SK-N-SH (cell line): ENCODE results near the gene ITM2B. TPM values are rescaled to one million over a fixed set of nuclear protein-coding genes. Genes with fewer than 3 reads are reported as not detected.

Source experiments
- CTCF ChIA-PET: fragments of 300-600, 350-600 bp; formaldehyde crosslinking; extraction: SDS; loops from one replicate; lab custom pipeline; 2021; lab: Yijun Ruan, JAX
- POLR2A ChIA-PET: fragments of 350-600 bp; sonication (Branson Sonifier 250); formaldehyde crosslinking; extraction: SDS; loops from one replicate; lab custom pipeline; 2020; ENCODE audit warnings: antibody characterized with exemption, inconsistent platforms; lab: Yijun Ruan, JAX
- DNase-seq: peaks from one replicate; pipeline ENCODE4 v3.0.0; 2012
- H2AFZ ChIP-seq: fragments of 200-600 bp; sonication (generic); 2 replicates; pipeline ENCODE4 v1.8.1; 2016; ENCODE audit warnings: antibody characterized with exemption, mild to moderate bottlenecking, low read depth
- H3F3A ChIP-seq: fragments of 200-600 bp; sonication (generic); replicated peaks from 2 replicates; pipeline ENCODE3; 2016; ENCODE audit warnings: antibody characterized with exemption, mild to moderate bottlenecking; ENCODE audit not compliant: insufficient read depth
- H3K27ac ChIP-seq, 2 experiments: fragments of 200-500 bp in 1 of 2; fragments of 200-600 bp in 1 of 2; sonication (Bioruptor generic) in 1 of 2; sonication (generic), shearing (Covaris generic) in 1 of 2; 2 replicates each; pipeline versions ENCODE4 v1.5.1 to v1.6.1; 2014 to 2016; ENCODE audit warnings: low read depth in 2 of 2, inconsistent platforms in 1 of 2, low read length in 1 of 2, mild to moderate bottlenecking in 1 of 2, mixed read lengths in 1 of 2
- H3K27me3 ChIP-seq: fragments of 200-600 bp; sonication (generic), shearing (Covaris generic); 2 replicates; pipeline ENCODE4 v1.6.1; 2016; ENCODE audit warnings: mixed run types; ENCODE audit not compliant: insufficient read depth
- H3K36me3 ChIP-seq, 2 experiments: fragments of 200-500 bp in 1 of 2; fragments of 200-600 bp in 1 of 2; sonication (Bioruptor generic) in 1 of 2; sonication (generic) in 1 of 2; replicated peaks in 1 of 2; 2 replicates each; pipeline versions ENCODE3 to v1.5.1; 2014 to 2016; ENCODE audit warnings: low read length in 1 of 2, mild to moderate bottlenecking in 1 of 2; ENCODE audit not compliant: insufficient read depth in 2 of 2, control insufficient read depth in 1 of 2
- H3K4me1 ChIP-seq, 2 experiments: fragments of 200-500 bp in 1 of 2; fragments of 200-600 bp in 1 of 2; sonication (Bioruptor generic) in 1 of 2; sonication (generic), shearing (Covaris generic) in 1 of 2; 2 replicates each; pipeline versions ENCODE4 v1.5.1 to v1.6.1; 2014 to 2016; ENCODE audit warnings: low read depth in 1 of 2, low read length in 1 of 2, mixed run types in 1 of 2; ENCODE audit not compliant: insufficient read depth in 2 of 2, control insufficient read depth in 1 of 2
- H3K4me2 ChIP-seq: fragments of 200-600 bp; sonication (generic), shearing (Covaris generic); 2 replicates; pipeline ENCODE4 v1.6.1; 2017; ENCODE audit warnings: mixed run types
- H3K4me3 ChIP-seq, 2 experiments: fragments of 200-500 bp in 1 of 2; fragments of 200-600 bp in 1 of 2; sonication (Bioruptor generic) in 1 of 2; sonication (generic), shearing (Covaris generic) in 1 of 2; 2 replicates each; pipeline versions ENCODE4 v1.5.1 to v1.8.1; 2014 to 2016; ENCODE audit warnings: low read depth in 2 of 2, inconsistent platforms in 1 of 2, low read length in 1 of 2, mild to moderate bottlenecking in 1 of 2, mixed read lengths in 1 of 2, moderate library complexity in 1 of 2
- H3K79me2 ChIP-seq: fragments of 200-600 bp; sonication (generic); 2 replicates; pipeline ENCODE4 v1.8.1; 2017; ENCODE audit warnings: mild to moderate bottlenecking; ENCODE audit not compliant: insufficient read depth
- H3K9ac ChIP-seq: fragments of 200-600 bp; sonication (generic); 2 replicates; pipeline ENCODE4 v1.6.1; 2017; ENCODE audit warnings: mixed run types
- H3K9me2 ChIP-seq: fragments of 200-600 bp; sonication (generic); 2 replicates; pipeline ENCODE4 v1.6.1; 2017; ENCODE audit warnings: mixed run types
- H3K9me3 ChIP-seq: fragments of 200-600 bp; sonication (generic); 2 replicates; pipeline ENCODE4 v1.6.1; 2017; ENCODE audit warnings: mixed run types, mild to moderate bottlenecking, moderate library complexity
- H4K20me1 ChIP-seq: fragments of 200-600 bp; sonication (generic); 2 replicates; pipeline ENCODE4 v1.6.1; 2017; ENCODE audit warnings: mild to moderate bottlenecking, mixed run types; ENCODE audit not compliant: insufficient read depth
- CHD2 ChIP-seq: fragments of 150-350 bp; IDR thresholded peaks from 2 replicates; pipeline ENCODE4 v1.6.1; 2018; ENCODE audit warnings: low read length; ENCODE audit not compliant: partially characterized antibody
- EP300 ChIP-seq, 2 experiments: IDR thresholded peaks; 2 replicates each; pipeline versions ENCODE4 v1.4.0 to v1.6.1; 2012; ENCODE audit warnings: borderline replicate concordance in 1 of 2, low read depth in 1 of 2, low read length in 1 of 2
- EZH2phosphoT487 ChIP-seq: fragments of 200-600 bp; sonication (generic); IDR thresholded peaks from 2 replicates; pipeline ENCODE4 v1.6.1; 2017; ENCODE audit warnings: low read depth, mixed run types, mild to moderate bottlenecking, antibody characterized with exemption, moderate library complexity, borderline replicate concordance
- RAD21 ChIP-seq: IDR thresholded peaks from 2 replicates; pipeline ENCODE4 v1.6.1; 2012; ENCODE audit warnings: mild to moderate bottlenecking, low read length
- SMC3 ChIP-seq: IDR thresholded peaks from 2 replicates; pipeline ENCODE4 v1.6.1; 2012; ENCODE audit warnings: low read depth, low read length, improper control_type of control experiment
- TCF12 ChIP-seq: IDR thresholded peaks from 2 replicates; pipeline ENCODE4 v1.4.0; 2012
- TEAD4 ChIP-seq: IDR thresholded peaks from 2 replicates; pipeline ENCODE4 v1.4.0; 2012; ENCODE audit warnings: mild to moderate bottlenecking, borderline replicate concordance; ENCODE audit not compliant: insufficient read depth
- YY1 ChIP-seq: IDR thresholded peaks from 2 replicates; pipeline ENCODE4 v1.4.0; 2012; ENCODE audit warnings: low read depth, mild to moderate bottlenecking
- WGBS: methylation state at CpG from one replicate; pipeline ENCODE4 v1.1.6; 2017; ENCODE audit warnings: low lambda C conversion rate; 5-methylcytosine and 5-hydroxymethylcytosine counted together
- polyA plus RNA-seq, 3 experiments: library from polyadenylated mRNA; depleted of rRNA; stranded (reverse); fragments of >200 nt; gene quantifications; 2 replicates each; pipeline ENCODE4 v1.2.3, GENCODE V29; 2012
- TF ChIP-seq, protein P1 (sequence below): IDR thresholded peaks from 2 replicates; pipeline ENCODE4 v1.4.0; 2012; ENCODE audit warnings: low read depth, borderline replicate concordance
- TF ChIP-seq, protein P2 (sequence below): IDR thresholded peaks from 2 replicates; pipeline ENCODE4 v1.6.1; 2012; ENCODE audit warnings: mild to moderate bottlenecking, low read depth, low read length, moderate library complexity

ITM2B gene
- polyA plus RNA-seq, 1 of the 3 experiments (the other 2 are of a cell fraction): 184 TPM

DNA sequence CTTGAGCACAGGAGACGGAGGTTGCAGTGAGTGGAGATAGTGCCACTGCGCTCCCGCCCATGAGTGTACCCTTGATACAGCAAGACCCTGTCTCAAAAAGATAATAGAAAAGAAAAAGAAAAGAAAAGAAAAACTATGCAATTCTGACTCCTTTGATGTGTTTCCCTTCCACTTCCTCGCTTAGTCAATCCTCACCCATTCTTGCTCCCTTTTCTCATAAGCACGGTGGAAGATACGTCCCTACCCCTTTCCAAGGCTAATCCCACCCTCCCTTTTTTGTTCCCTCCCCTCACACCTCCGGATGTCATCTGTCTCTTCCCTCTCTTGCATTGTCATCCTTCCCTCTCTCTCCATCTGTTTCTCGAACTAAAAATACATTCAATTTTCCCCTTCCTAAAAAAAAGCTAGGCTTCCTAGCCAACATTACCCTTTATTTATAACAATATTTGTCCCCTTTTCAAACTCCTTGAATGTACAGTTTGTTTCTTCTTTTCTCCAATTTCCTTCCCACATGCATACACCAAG, 40.5 kb upstream of the ITM2B start:
- H3K36me3 ChIP-seq: no peaks in the 10 kb centered on the region
- H3K4me1 ChIP-seq: no peaks in the 10 kb centered on the region
- WGBS: 73% methylated on average over 8 of the region's 8 CpGs
- H3K79me2 ChIP-seq: no peaks in the 10 kb centered on the region
- H3K9ac ChIP-seq: no peak overlapping the region
- no peaks in the 10 kb centered on the region for H3K9me2 ChIP-seq
- H3K27ac ChIP-seq: no peak overlapping the region
- H2AFZ ChIP-seq: no peak overlapping the region
- ChIA-PET POLR2A (no interaction called here), CTCF (interaction anchor here (1.0 kb wide), 1 partner anchor 252 kb away, joined by 3 read pairs; no protein-coding TSS in a partner anchor)
- no peak for DNase-seq
- H3K9me3 ChIP-seq: no peaks in the 10 kb centered on the region
- H3K4me3 ChIP-seq: no peak overlapping the region
- H3K27me3 ChIP-seq: no peaks in the 10 kb centered on the region
- no peak overlapping the region for H3K4me2 ChIP-seq
- TF ChIP-seq, protein P1, sequence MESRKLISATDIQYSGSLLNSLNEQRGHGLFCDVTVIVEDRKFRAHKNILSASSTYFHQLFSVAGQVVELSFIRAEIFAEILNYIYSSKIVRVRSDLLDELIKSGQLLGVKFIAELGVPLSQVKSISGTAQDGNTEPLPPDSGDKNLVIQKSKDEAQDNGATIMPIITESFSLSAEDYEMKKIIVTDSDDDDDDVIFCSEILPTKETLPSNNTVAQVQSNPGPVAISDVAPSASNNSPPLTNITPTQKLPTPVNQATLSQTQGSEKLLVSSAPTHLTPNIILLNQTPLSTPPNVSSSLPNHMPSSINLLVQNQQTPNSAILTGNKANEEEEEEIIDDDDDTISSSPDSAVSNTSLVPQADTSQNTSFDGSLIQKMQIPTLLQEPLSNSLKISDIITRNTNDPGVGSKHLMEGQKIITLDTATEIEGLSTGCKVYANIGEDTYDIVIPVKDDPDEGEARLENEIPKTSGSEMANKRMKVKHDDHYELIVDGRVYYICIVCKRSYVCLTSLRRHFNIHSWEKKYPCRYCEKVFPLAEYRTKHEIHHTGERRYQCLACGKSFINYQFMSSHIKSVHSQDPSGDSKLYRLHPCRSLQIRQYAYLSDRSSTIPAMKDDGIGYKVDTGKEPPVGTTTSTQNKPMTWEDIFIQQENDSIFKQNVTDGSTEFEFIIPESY: no peak
- no peak for TF ChIP-seq RAD21
- no peak for TF ChIP-seq SMC3
- TF ChIP-seq TCF12: no peak
- TF ChIP-seq CHD2: no peak
- no peak for TF ChIP-seq YY1
- TF ChIP-seq EP300 (IDR thresholded peaks at IDR 0.05; ENCODE audit: borderline replicate concordance in 1 of 2, low read depth in 1 of 2, low read length in 1 of 2): no peak
- H4K20me1 ChIP-seq: no peaks in the 10 kb centered on the region
- no peaks in the 10 kb centered on the region for H3F3A ChIP-seq

DNA sequence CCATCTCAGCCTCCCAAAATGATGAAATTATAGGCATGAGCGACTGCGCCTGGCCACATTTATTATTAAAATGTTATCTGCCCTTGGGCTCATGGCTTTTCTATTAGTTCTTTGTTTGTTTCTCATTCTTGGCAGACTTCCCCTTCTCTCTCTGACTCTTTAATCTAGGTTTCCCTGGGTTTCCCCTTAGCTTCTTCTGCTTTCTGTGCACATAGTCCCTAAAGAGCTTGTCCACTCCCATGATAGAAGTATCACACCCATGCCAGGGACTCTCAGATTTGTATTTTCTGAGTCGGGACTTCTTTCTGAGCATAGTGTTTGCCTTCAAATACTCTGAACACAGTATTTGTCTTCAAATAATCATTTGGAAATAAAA, 38.6 kb upstream of the ITM2B start:
- Histone ChIP-seq H3K27me3 (no peaks in the 10 kb centered on the region), H3K4me2 (no peak overlapping the region), H3K4me1 (no peaks in the 10 kb centered on the region), H3K9me3 (no peaks in the 10 kb centered on the region), H3K36me3 (no peaks in the 10 kb centered on the region), H2AFZ (no peak overlapping the region), H3K79me2 (no peaks in the 10 kb centered on the region), H3K9ac (no peak overlapping the region), H3K4me3 (no peak overlapping the region), H3K9me2 (no peaks in the 10 kb centered on the region), H4K20me1 (no peaks in the 10 kb centered on the region), H3F3A (no peaks in the 10 kb centered on the region), H3K27ac (no peak overlapping the region)
- DNase-seq: no peak
- ChIA-PET POLR2A (no interaction called here), CTCF (interaction anchor here (0.7 kb wide), 1 partner anchor 100 kb away, joined by 3 read pairs; the partner anchor contains the start of gene MED4)
- no peak for TF ChIP-seq TEAD4
- no peak for TF ChIP-seq YY1
- TF ChIP-seq, protein P2, sequence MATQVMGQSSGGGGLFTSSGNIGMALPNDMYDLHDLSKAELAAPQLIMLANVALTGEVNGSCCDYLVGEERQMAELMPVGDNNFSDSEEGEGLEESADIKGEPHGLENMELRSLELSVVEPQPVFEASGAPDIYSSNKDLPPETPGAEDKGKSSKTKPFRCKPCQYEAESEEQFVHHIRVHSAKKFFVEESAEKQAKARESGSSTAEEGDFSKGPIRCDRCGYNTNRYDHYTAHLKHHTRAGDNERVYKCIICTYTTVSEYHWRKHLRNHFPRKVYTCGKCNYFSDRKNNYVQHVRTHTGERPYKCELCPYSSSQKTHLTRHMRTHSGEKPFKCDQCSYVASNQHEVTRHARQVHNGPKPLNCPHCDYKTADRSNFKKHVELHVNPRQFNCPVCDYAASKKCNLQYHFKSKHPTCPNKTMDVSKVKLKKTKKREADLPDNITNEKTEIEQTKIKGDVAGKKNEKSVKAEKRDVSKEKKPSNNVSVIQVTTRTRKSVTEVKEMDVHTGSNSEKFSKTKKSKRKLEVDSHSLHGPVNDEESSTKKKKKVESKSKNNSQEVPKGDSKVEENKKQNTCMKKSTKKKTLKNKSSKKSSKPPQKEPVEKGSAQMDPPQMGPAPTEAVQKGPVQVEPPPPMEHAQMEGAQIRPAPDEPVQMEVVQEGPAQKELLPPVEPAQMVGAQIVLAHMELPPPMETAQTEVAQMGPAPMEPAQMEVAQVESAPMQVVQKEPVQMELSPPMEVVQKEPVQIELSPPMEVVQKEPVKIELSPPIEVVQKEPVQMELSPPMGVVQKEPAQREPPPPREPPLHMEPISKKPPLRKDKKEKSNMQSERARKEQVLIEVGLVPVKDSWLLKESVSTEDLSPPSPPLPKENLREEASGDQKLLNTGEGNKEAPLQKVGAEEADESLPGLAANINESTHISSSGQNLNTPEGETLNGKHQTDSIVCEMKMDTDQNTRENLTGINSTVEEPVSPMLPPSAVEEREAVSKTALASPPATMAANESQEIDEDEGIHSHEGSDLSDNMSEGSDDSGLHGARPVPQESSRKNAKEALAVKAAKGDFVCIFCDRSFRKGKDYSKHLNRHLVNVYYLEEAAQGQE: no peak
- TF ChIP-seq EZH2phosphoT487: no peak
- 90% methylated on average over 3 of the region's 3 CpGs for WGBS
